Esophagus muscularis mucosa (tissue), 3 donors: ENCODE results near the gene PLOD3.

Source experiments
- POLR2A ChIP-seq: fragments of 450-650 bp; IDR thresholded peaks from one replicate; pipeline ENCODE4 v1.6.1; 2017; ENCODE audit warnings: antibody characterized with exemption, moderate library complexity, mild to moderate bottlenecking, low read depth
- POLR2AphosphoS5 ChIP-seq, 2 donors: sonication (generic); formaldehyde crosslinking; IDR thresholded peaks; one replicate each; pipeline ENCODE4 v1.6.1; 2017; ENCODE audit warnings: antibody characterized with exemption in 2 of 2
- TF ChIP-seq, protein P1 (sequence below), 3 experiments: fragments of 200-600 bp in 2 of 3; fragments of 450-650 bp in 1 of 3; sonication (generic) in 2 of 3; IDR thresholded peaks; one replicate each; pipeline ENCODE4 v1.5.1; 2017 to 2019; ENCODE audit warnings: antibody characterized with exemption in 3 of 3, mild to moderate bottlenecking in 2 of 3, moderate library complexity in 1 of 3

DNA sequence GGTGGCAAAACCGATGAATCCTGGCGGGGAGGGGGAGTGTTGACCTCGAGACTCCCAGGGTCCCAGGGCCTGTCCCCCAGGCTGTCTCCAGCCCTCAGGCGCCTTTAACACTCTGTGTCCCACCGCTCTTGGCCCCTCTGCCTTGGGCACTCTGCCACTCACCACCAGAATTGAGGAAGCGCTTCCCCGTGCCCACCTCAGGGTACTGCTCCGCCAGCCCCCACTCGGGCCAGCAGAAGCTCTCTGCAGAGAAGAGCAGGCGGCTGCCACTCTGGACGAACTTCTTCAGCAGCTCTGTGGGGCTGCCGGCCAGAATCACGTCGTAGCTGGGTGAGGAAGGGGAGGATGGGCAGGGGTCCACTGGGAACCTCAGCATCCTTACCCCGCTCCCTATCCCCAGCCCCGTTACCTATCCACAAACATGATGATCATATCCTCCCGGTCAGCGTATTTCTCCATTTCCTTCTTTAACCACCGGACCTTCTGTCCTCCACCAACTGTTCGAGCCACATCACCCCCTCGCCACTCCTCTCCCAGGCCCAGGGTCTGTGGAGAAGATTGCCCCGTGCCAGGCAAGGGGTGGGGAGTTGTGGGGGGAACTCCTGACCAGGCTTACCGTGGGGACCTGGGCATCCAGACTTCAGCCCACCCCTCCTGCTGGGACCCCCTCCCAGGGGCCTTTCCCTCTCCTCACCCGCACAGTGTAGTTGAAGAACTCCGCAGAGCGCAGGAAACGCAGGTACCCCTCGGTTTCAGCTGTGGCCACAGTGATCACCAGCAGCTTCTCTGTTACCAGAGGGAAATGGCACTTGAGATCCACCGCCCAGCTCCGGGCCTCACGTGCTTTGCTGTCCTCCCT is 1.2 kb downstream of the PLOD3 start:
- TF ChIP-seq, protein P1, sequence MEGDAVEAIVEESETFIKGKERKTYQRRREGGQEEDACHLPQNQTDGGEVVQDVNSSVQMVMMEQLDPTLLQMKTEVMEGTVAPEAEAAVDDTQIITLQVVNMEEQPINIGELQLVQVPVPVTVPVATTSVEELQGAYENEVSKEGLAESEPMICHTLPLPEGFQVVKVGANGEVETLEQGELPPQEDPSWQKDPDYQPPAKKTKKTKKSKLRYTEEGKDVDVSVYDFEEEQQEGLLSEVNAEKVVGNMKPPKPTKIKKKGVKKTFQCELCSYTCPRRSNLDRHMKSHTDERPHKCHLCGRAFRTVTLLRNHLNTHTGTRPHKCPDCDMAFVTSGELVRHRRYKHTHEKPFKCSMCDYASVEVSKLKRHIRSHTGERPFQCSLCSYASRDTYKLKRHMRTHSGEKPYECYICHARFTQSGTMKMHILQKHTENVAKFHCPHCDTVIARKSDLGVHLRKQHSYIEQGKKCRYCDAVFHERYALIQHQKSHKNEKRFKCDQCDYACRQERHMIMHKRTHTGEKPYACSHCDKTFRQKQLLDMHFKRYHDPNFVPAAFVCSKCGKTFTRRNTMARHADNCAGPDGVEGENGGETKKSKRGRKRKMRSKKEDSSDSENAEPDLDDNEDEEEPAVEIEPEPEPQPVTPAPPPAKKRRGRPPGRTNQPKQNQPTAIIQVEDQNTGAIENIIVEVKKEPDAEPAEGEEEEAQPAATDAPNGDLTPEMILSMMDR (IDR thresholded peaks at IDR 0.05) = no peak
- TF ChIP-seq POLR2A (no peak), POLR2AphosphoS5 (IDR thresholded peaks at IDR 0.05) (no peak)
